GM12874 (cell line): Measurements from ENCODE around the gene S100A12.

Source experiments
- CTCF ChIP-seq: IDR thresholded peaks from 2 replicates; pipeline ENCODE4 v1.5.1; 2011; ENCODE audit warnings: low read depth, mild to moderate bottlenecking, control low read depth, low read length, moderate library complexity; ENCODE audit not compliant: insufficient read depth

Gene S100A12

GRCh38 chr1:153343811-153344717, 31.4 kb downstream of the S100A12 start:
- no peak for TF ChIP-seq CTCF

- TF ChIP-seq CTCF: no peak
Measured at GRCh38 chr1:153343040-153343681, 32.3 kb downstream of the S100A12 start.

GRCh38 chr1:153342178-153342577, 33.2 kb downstream of the S100A12 start:
- TF ChIP-seq CTCF: no peak

GRCh38 chr1:153341431-153341934, 33.9 kb downstream of the S100A12 start:
- no peak for TF ChIP-seq CTCF

GRCh38 chr1:153340356-153340755, 35.1 kb downstream of the S100A12 start:
- no peak for TF ChIP-seq CTCF

GRCh38 chr1:153339802-153340201, 35.6 kb downstream of the S100A12 start:
- no peak for TF ChIP-seq CTCF
